Transverse colon (tissue), 4 donors: ENCODE results near the gene NUP98. TPM values are rescaled to one million over a fixed set of nuclear protein-coding genes. Genes with fewer than 3 reads are reported as not detected.

Source experiments
- DNase-seq: peaks from one replicate; pipeline ENCODE4 v3.0.0-alpha.2; 2019
- H3K27ac ChIP-seq, 4 donors: fragments of 200-600 bp; sonication (generic); 2 replicates each; pipeline ENCODE4 v1.5.1; 2016 to 2018; ENCODE audit warnings: inconsistent platforms in 4 of 4
- H3K27me3 ChIP-seq: fragments of 200-600 bp; sonication (generic); 2 replicates; pipeline ENCODE4 v1.5.1; 2017; ENCODE audit warnings: inconsistent platforms
- H3K36me3 ChIP-seq, 4 donors: fragments of 200-600 bp; sonication (generic); 2 replicates each; pipeline ENCODE4 v1.5.1; 2017 to 2019; ENCODE audit warnings: inconsistent platforms in 4 of 4
- H3K4me1 ChIP-seq, 4 donors: fragments of 200-600 bp; sonication (generic); 2 replicates each; pipeline ENCODE4 v1.5.1; 2017 to 2020; ENCODE audit warnings: inconsistent platforms in 4 of 4
- H3K4me3 ChIP-seq, 4 donors: fragments of 200-600 bp; sonication (generic); 1 replicate in 1 of 4; 2 replicates in 3 of 4; pipeline versions ENCODE4 v1.5.1 to v1.6.1; 2017 to 2019; ENCODE audit warnings: inconsistent platforms in 4 of 4
- H3K9me3 ChIP-seq, 2 donors: fragments of 200-600 bp; sonication (generic); 2 replicates each; pipeline ENCODE4 v1.5.1; 2017 to 2019; ENCODE audit warnings: inconsistent platforms in 2 of 2
- CTCF ChIP-seq, 5 experiments: fragments of 200-600 bp in 3 of 5; fragments of 450-650 bp in 2 of 5; sonication (generic) in 3 of 5; IDR thresholded peaks; 1 replicate in 2 of 5; 2 replicates in 3 of 5; pipeline ENCODE4 v1.5.1; 2016 to 2017; ENCODE audit warnings: antibody characterized with exemption in 5 of 5, inconsistent platforms in 3 of 5, mild to moderate bottlenecking in 2 of 5, moderate library complexity in 1 of 5
- EP300 ChIP-seq: sonication (generic); formaldehyde crosslinking; IDR thresholded peaks from one replicate; pipeline ENCODE4 v1.6.1; 2017; ENCODE audit warnings: antibody characterized with exemption, low read depth
- POLR2A ChIP-seq: fragments of 450-650 bp; IDR thresholded peaks from one replicate; pipeline ENCODE4 v1.6.1; 2016; ENCODE audit warnings: antibody characterized with exemption, mild to moderate bottlenecking, moderate library complexity
- POLR2AphosphoS5 ChIP-seq, 3 donors: sonication (generic); formaldehyde crosslinking; IDR thresholded peaks; one replicate each; pipeline ENCODE4 v1.6.1; 2016; ENCODE audit warnings: antibody characterized with exemption in 3 of 3
- WGBS, 2 donors: methylation state at CpG; one replicate each; pipeline ENCODE4 v1.1.5; 2018; ENCODE audit warnings: low coverage in 1 of 2; 5-methylcytosine and 5-hydroxymethylcytosine counted together
- in situ Hi-C, 4 donors: fragments of 200-750 bp; cut with MboI; loops; one replicate each; pipeline versions ENCODE4 v1.15.0 to v1.15.1; 2017; ENCODE audit warnings: low sequenced_read_pairs in 3 of 4, low pct_ligation_motif_present in 1 of 4, low pct_unique_long_range_greater_than_20kb in 1 of 4
- intact Hi-C: fragments of 100-400 bp; cut with DNase I; formaldehyde crosslinking; loops from one replicate; pipeline ENCODE4 v1.15.1; 2023; ENCODE audit warnings: low total_unique reads
- total RNA-seq, 4 donors: library from RNA; depleted of rRNA; stranded (reverse); fragments of >200 nt; gene quantifications; one replicate each; pipeline ENCODE4 v1.1.0, GENCODE V29; 2016

Gene NUP98
- total RNA-seq, 4 donors from 2014 or later = 37.0 to 103 (median 72.4) TPM

GRCh38 chr11:3732671-3733436 is 64.5 kb downstream of the NUP98 start:
- in situ Hi-C loops (no loop called here), intact Hi-C loops (no loop called here)
- Histone ChIP-seq H3K4me1 (no peaks in the 10 kb centered on the region), H3K4me3 (no peak overlapping the region), H3K36me3 (peaks cover 0 to 66% (median 32%) of the 10 kb centered on the region in 4 donors), H3K27ac (no peak overlapping the region), H3K27me3 (no peaks in the 10 kb centered on the region), H3K9me3 (no peaks in the 10 kb centered on the region)
- WGBS, 2 donors = 84 to 91% methylated on average over 7 to 8 of the region's 8 CpGs
- no peak for TF ChIP-seq POLR2AphosphoS5 (IDR thresholded peaks at IDR 0.05)
- TF ChIP-seq POLR2A = no peak
- no peak for TF ChIP-seq EP300
- no peak for TF ChIP-seq CTCF (IDR thresholded peaks at IDR 0.05)
- DNase-seq = no peak

- intact Hi-C loops (no loop called here), in situ Hi-C loops (no loop called here)
- peaks cover 0 to 10% (median 0%) of the 10 kb centered on the region in 4 donors for H3K4me1 ChIP-seq
- H3K9me3 ChIP-seq = no peaks in the 10 kb centered on the region
- no peak for DNase-seq
- no peak overlapping the region for H3K4me3 ChIP-seq
- H3K27ac ChIP-seq = peak overlapping the region in 2 of 4 donors; percentile 21 to 54
- H3K36me3 ChIP-seq = peaks cover 0 to 72% (median 26%) of the 10 kb centered on the region in 4 donors
- H3K27me3 ChIP-seq = no peaks in the 10 kb centered on the region
- 59 to 78% methylated on average over 6 of the region's 6 CpGs for WGBS, 2 donors
- TF ChIP-seq POLR2AphosphoS5 (IDR thresholded peaks at IDR 0.05) (no peak), CTCF (IDR thresholded peaks at IDR 0.05) (no peak), EP300 (no peak), POLR2A (no peak)
These were observed 74.2 kb downstream of the NUP98 start for GRCh38 chr11:3723014-3723708.

GRCh38 chr11:3722100-3722499 is 75.3 kb downstream of the NUP98 start:
- no peaks in the 10 kb centered on the region for H3K27me3 ChIP-seq
- peaks cover 0 to 82% (median 27%) of the 10 kb centered on the region in 4 donors for H3K36me3 ChIP-seq
- H3K4me3 ChIP-seq = no peak overlapping the region
- peaks cover 0 to 10% (median 0%) of the 10 kb centered on the region in 4 donors for H3K4me1 ChIP-seq
- peak overlapping the region in 2 of 4 donors; percentile 21 to 54 for H3K27ac ChIP-seq
- TF ChIP-seq POLR2AphosphoS5 (IDR thresholded peaks at IDR 0.05) (no peak), CTCF (IDR thresholded peaks at IDR 0.05) (no peak), POLR2A (no peak), EP300 (no peak)
- 28 to 63% methylated on average over 2 of the region's 2 CpGs for WGBS, 2 donors
- in situ Hi-C loops = no loop called here
- intact Hi-C loops = no loop called here
- DNase-seq = peak; percentile 13
- H3K9me3 ChIP-seq = no peaks in the 10 kb centered on the region

DNA sequence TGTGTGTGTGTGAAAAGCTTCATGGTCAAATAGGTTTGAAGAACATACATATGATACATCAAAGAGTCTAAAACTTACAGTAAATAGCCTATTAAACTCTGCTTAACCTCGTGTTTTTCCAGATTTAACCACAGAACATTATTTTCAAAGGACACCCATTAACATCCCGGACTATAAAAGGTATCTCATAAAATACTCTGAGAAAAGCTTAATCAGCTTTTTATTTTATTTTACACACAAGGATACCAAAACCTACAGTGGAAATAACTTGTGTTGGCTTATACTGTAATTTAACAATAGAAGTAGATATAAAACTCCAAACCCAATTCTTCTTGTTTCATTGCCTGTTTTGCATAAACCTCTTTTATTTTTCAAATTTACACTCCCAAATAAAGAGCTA is 76.4 kb downstream of the NUP98 start:
- WGBS, 2 donors = 79 to 88% methylated on average over 2 of the region's 2 CpGs
- intact Hi-C loops (no loop called here), in situ Hi-C loops (no loop called here)
- peaks cover 0 to 93% (median 32%) of the 10 kb centered on the region in 4 donors for H3K36me3 ChIP-seq
- H3K4me3 ChIP-seq = no peak overlapping the region
- H3K27ac ChIP-seq = no peak overlapping the region
- TF ChIP-seq POLR2AphosphoS5 (IDR thresholded peaks at IDR 0.05) (no peak), EP300 (no peak), POLR2A (no peak), CTCF (IDR thresholded peaks at IDR 0.05) (no peak)
- H3K27me3 ChIP-seq = no peaks in the 10 kb centered on the region
- no peak for DNase-seq
- peaks cover 0 to 10% (median 0%) of the 10 kb centered on the region in 4 donors for H3K4me1 ChIP-seq
- H3K9me3 ChIP-seq = no peaks in the 10 kb centered on the region
